ENCODE measurements around the gene BRICD5.
"Not testable (repeated sequence)": the region's sequence is repeated elsewhere in the genome, so short reads cannot be mapped to it uniquely, and the experiment has no call there.

The BRICD5 gene

GRCh38 chr16:2214719-2214968, 4.0 kb upstream of the BRICD5 start, which contains the start of gene PGP:
TSS of gene PGP (minus strand) at chr16:2214840. CDS start at chr16:2214777, 63 bp downstream.
- no peak for DNase-seq

GRCh38 chr16:2213817-2214718, 3.4 kb upstream of the BRICD5 start:
- DNase-seq: no peak

DNA sequence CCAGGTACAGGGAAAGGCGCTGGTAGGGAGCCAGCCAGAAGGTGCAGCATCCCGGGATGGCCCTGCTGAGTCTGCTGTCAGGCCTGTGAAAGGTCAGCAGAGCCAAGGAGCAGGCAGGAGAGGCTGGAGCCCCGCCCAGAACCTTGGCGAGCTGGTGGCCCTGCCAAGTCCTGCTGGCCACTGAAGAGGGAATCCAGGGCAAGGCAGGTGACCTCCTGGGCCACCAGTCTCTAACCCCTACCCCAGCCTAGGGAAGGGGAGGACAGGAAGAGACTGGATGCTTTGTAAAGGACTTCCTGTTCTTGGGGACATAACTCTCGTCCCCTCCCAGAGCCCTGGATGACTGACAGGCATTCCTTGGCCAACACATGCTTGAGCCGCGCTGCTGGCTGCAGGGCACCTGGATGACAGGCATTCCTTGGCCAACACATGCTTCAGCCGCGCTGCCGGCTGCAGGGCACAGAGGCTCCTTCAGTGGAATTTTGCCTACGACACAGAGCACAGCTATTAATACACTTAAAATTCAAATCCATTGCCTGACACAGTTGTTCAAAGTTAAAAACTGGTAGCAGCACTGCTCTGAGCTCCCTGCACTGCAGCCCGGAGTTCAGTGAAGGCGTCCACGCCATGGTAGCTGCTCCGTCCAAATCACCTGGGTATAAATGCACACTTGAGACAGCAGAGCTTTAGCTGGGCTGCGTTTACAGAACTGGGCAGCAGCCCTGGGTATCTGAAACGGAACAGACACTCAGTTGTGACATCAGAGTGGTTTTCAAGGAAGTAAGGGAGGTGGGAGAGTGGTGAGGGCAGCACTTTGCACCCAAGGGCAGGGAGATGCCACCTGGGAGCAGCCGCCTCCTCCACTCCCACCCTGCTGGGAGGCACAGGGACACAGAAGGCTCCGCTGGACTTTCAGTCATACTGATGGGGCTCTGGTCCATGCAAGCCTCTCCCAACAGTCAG, 2.0 kb upstream of the BRICD5 start:
- DNase-seq: no peak

- no peak for DNase-seq
These were observed 1.3 kb upstream of the BRICD5 start for GRCh38 chr16:2211923-2212347.

GRCh38 chr16:2210009-2210332, 692 bp downstream of the BRICD5 start:
- DNase-seq: no peak

- DNase-seq: no peak
These were observed 1.2 kb downstream of the BRICD5 start for GRCh38 chr16:2209258-2210008.

- no peak for DNase-seq
These were observed 1.9 kb downstream of the BRICD5 start for GRCh38 chr16:2208772-2209171.

GRCh38 chr16:2208308-2208707, 2.4 kb downstream of the BRICD5 start:
- DNase-seq: no peak

- DNase-seq: no peak
These were observed 2.8 kb downstream of the BRICD5 start for GRCh38 chr16:2207872-2208271.

- DNase-seq: no peak
These were observed 3.8 kb downstream of the BRICD5 start for GRCh38 chr16:2206780-2207433.

GRCh38 chr16:2206420-2206779, 4.3 kb downstream of the BRICD5 start:
- DNase-seq: no peak

GRCh38 chr16:2205967-2206313, 4.7 kb downstream of the BRICD5 start:
- DNase-seq: no peak

DNA sequence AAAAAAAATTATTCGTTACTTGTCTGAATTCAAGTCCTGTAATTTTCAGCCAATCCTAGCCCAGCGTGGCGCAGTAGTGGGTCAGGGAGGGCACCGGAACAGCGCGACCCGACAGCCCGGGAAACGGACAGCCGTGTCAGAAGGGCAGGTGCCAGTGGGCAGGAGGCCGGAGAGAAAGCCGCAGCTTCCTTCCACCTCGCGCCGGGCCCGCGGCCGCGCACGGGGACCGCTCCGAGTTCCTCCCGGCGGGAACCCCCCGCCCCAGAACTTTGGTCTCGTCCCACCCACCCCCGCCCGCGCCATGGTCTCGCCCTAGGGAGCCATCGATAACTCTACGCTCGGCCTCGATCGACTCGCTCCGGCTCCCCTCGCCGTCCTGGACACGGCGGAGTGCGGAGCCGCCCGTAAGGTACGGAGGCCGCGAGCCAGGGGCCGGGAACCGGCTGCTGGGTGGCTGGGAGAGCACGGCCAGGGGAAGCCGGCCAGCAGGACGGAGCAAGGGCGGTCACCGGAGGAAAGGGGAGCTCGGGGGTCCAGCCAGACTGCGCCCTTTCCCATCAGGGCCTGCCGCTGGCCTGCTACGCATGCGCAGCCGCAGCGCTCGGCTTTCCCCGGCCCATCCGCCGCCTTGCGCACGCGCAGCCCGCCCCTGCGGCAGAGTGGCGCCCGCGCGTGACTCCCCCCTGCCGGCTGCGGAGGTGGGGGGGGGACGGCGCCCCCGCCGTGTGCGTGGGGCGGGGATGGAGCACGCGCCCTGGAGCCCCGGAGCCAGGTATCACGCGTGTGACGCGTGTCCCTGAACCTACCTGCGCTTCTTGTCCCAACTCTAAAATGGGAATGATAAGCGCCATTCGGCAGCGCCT, 5.3 kb downstream of the BRICD5 start, which contains the start of gene MLST8:
MLST8 (plus strand) TSS at position 351 of the 863 bp plus-strand sequence. CDS start 632 bp downstream, outside the sequence.
- peak; percentile 39 for DNase-seq

GRCh38 chr16:2204416-2205103, 6.1 kb downstream of the BRICD5 start:
- no peak for DNase-seq

DNA sequence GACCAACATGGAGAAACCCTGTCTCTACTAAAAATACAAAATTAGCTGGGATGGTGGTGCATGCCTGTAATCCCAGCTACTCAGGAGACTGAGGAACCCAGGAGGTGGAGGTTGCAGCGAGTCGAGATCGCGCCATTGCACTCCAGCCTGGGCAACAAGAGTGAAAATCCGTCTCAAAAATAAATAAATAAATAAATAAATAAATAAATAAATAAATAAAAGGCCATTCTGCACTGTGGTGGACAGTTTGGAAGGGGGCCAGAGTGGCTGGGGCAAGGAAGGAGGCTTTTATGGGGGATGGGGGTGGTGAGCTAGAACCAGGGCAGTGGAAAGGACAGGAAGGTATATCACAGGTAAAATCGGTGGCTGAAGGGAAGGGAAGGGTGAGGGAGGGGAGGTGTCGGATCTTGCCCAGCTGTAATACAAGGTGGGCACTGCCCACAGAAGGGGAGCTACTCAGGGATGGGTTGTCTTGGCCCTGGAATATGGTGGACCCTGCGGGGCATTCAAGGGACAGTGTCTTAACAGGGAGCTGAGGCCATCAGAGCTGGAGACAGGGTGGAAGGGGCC, 7.5 kb downstream of the BRICD5 start:
- not testable (repeated sequence) for DNase-seq

DNA sequence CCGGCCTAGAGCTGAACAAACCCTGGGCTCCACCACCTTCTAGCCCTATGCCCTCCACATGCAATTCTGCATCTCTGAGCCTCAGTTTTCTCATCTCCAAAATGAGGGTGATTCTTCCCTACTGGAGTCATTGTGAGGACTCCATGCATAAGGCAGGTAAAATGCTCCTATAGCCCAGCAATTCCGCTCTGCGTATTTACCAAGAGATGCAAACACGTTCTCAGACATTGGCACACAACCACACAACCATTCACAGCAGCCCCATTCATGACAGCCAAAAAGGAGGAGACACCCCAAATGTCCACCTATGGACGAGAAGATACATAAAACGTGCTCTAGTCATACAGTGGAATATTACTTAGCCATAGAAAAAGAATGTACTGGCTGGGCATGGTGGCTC, 10.3 kb downstream of the BRICD5 start:
- no peak for DNase-seq

DNA sequence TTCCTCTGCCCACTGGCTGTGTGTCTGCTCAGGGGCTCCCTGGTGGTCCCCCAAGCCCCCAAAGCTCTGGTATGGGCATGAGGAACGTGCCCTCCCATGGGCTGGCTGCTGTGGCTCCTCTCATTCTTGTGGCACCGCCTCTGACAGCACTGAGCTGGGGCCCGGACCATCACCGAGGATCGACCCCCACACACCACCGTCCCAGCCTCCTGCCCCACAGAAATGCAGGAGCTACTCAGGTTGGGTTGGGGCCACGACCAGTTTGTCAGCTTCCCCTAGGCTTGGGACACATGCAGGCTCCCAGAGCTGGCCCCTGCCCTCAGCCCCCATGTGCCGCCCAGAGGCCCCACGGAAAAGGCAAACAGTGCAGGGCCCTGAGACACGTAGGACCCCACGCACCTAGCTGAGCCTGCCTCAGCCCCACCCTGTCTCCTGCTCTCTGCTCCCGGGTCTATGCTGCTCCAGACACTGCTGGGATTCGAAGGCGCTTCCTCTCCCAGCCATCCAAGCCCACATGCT, 11.0 kb downstream of the BRICD5 start:
- DNase-seq: no peak

GRCh38 chr16:2199095-2199494, 11.6 kb downstream of the BRICD5 start:
- DNase-seq: no peak

DNA sequence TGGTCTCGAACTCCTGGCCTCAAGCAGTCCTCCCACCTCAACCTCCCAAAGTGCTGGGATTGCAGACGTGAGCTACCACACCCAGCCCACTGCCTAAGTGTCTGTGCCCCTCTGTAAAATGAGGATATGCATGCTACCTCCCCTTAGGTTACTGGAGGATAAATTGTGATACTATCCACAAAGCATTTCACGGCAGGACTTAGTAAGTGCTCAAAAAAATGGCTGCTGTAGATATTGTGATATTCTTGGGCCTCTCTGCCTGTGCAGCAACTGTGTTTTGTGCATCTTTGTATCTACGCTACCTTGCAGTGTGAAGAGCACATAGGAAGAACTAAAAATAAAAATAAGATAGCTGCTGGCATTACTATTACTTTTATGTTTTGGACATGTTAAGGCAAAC, 12.4 kb downstream of the BRICD5 start:
- DNase-seq: no peak

DNA sequence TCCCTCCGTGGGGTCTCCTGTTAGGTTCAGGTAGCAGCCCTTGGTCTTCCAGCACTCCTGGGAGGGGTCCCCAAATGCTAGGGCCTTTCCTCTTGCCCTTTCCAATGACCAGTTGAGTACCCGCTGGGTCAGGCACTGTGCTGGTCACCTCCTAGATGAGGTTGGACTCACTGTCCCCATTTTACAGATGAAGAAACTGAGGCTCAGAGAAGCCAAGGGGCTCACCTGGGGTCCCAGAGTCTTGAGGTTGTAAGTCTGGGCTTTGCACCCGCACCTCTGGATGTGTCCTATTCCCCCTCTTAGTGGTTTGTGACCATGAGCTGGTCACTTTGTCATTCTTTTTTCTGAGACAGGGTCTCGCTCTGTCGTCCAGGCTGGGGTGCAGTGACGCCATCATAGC, 12.9 kb downstream of the BRICD5 start:
- DNase-seq: no peak
